Peyer's patch (tissue), 4 donors: ENCODE results near the gene AFG3L2.

Experiments
- CTCF ChIP-seq, 6 experiments: fragments of 450-650 bp in 4 of 6; fragments of 200-600 bp in 2 of 6; sonication (generic) in 1 of 6; IDR thresholded peaks; one replicate each; pipeline ENCODE4 v1.5.1; 2017 to 2019; ENCODE audit warnings: antibody characterized with exemption in 6 of 6, mild to moderate bottlenecking in 3 of 6, moderate library complexity in 1 of 6
- POLR2A ChIP-seq, 2 donors: fragments of 450-650 bp; IDR thresholded peaks; one replicate each; pipeline ENCODE4 v1.5.1; 2017; ENCODE audit warnings: antibody characterized with exemption in 2 of 2, mild to moderate bottlenecking in 2 of 2, moderate library complexity in 2 of 2

- TF ChIP-seq POLR2A (IDR thresholded peaks at IDR 0.05): no peak
- no peak for TF ChIP-seq CTCF (IDR thresholded peaks at IDR 0.05)
Measured at GRCh38 chr18:12305211-12305610, 71.8 kb downstream of the AFG3L2 start.
